Measurements from ENCODE around the gene PIK3C3.
"Not testable (repeated sequence)": the region's sequence is repeated elsewhere in the genome, so short reads cannot be mapped to it uniquely, and the experiment has no call there.

Gene PIK3C3

GRCh38 chr18:42107287-42107686 lies 152.3 kb downstream of the PIK3C3 start:
- no peaks in the 10 kb centered on the region for H3K27me3 ChIP-seq
- H3K4me3 ChIP-seq = no peak overlapping the region
- intact Hi-C loops (cut with DNase I; ENCODE audit: low total_unique reads) = no loop called here
- no peak overlapping the region for H3K27ac ChIP-seq
- no peaks in the 10 kb centered on the region for H3K9me3 ChIP-seq
- no peak for DNase-seq
- H3K36me3 ChIP-seq = no peaks in the 10 kb centered on the region
- TF ChIP-seq, protein P1, sequence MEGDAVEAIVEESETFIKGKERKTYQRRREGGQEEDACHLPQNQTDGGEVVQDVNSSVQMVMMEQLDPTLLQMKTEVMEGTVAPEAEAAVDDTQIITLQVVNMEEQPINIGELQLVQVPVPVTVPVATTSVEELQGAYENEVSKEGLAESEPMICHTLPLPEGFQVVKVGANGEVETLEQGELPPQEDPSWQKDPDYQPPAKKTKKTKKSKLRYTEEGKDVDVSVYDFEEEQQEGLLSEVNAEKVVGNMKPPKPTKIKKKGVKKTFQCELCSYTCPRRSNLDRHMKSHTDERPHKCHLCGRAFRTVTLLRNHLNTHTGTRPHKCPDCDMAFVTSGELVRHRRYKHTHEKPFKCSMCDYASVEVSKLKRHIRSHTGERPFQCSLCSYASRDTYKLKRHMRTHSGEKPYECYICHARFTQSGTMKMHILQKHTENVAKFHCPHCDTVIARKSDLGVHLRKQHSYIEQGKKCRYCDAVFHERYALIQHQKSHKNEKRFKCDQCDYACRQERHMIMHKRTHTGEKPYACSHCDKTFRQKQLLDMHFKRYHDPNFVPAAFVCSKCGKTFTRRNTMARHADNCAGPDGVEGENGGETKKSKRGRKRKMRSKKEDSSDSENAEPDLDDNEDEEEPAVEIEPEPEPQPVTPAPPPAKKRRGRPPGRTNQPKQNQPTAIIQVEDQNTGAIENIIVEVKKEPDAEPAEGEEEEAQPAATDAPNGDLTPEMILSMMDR (IDR thresholded peaks at IDR 0.05) = no peak
- H3K4me1 ChIP-seq = no peaks in the 10 kb centered on the region

GRCh38 chr18:42107691-42108450 lies 152.8 kb downstream of the PIK3C3 start:
- Histone ChIP-seq H3K4me1 (no peaks in the 10 kb centered on the region), H3K9me3 (no peaks in the 10 kb centered on the region), H3K27me3 (no peaks in the 10 kb centered on the region), H3K27ac (no peak overlapping the region), H3K4me3 (no peak overlapping the region), H3K36me3 (no peaks in the 10 kb centered on the region)
- intact Hi-C loops (cut with DNase I; ENCODE audit: low total_unique reads) = no loop called here
- no peak for DNase-seq
- TF ChIP-seq, protein P1 (IDR thresholded peaks at IDR 0.05) = no peak

DNA sequence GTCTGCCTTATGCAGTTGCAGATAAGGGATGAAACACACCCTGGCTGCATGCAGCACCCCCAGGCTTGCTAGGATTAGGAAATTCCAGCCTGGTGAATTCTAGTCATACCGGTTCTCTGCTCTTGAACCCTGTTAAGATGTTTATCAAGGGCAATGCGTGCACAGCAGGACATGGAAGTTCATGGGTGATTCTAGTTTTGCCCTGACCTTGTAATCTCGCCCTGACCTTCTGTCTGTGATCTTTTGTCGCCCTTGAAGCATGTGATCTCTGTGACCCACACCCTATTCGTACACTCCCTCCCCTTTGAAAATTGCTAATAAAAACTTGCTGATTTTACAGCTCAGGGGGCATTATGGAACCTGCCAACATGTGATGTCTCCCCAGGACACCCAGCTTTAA lies 157.1 kb downstream of the PIK3C3 start:
- intact Hi-C loops (cut with DNase I; ENCODE audit: low total_unique reads); H3K27ac ChIP-seq; H3K27me3 ChIP-seq; DNase-seq; H3K9me3 ChIP-seq; H3K4me1 ChIP-seq; H3K36me3 ChIP-seq; H3K4me3 ChIP-seq: not testable (repeated sequence)

GRCh38 chr18:42112657-42113420 lies 157.8 kb downstream of the PIK3C3 start:
- no peak overlapping the region for H3K4me3 ChIP-seq
- no peaks in the 10 kb centered on the region for H3K9me3 ChIP-seq
- intact Hi-C loops (cut with DNase I; ENCODE audit: low total_unique reads) = no loop called here
- TF ChIP-seq, protein P1 (IDR thresholded peaks at IDR 0.05) = no peak
- H3K27ac ChIP-seq = no peak overlapping the region
- no peaks in the 10 kb centered on the region for H3K36me3 ChIP-seq
- peaks cover 0 to 7% (median 6%) of the 10 kb centered on the region in 4 donors for H3K4me1 ChIP-seq
- no peak for DNase-seq
- no peaks in the 10 kb centered on the region for H3K27me3 ChIP-seq

- TF ChIP-seq, protein P1 (IDR thresholded peaks at IDR 0.05) = no peak
- Histone ChIP-seq H3K27me3 (no peaks in the 10 kb centered on the region), H3K4me1 (peaks cover 0 to 7% (median 6%) of the 10 kb centered on the region in 4 donors), H3K27ac (no peak overlapping the region), H3K36me3 (no peaks in the 10 kb centered on the region), H3K9me3 (no peaks in the 10 kb centered on the region), H3K4me3 (no peak overlapping the region)
- intact Hi-C loops (cut with DNase I; ENCODE audit: low total_unique reads) = no loop called here
- no peak for DNase-seq
Measured at GRCh38 chr18:42113529-42114191, 158.6 kb downstream of the PIK3C3 start.

All from tibial artery (tissue), 4 donors.